SU-DHL-6 (cell line): ENCODE results near the gene MAST4.

Experiments used
- EZH2phosphoT487 ChIP-seq: fragments of 200-600 bp; sonication (generic), shearing (Covaris generic); conservative IDR thresholded peaks from 2 replicates; pipeline ENCODE4 v1.6.1; 2018; ENCODE audit warnings: mild to moderate bottlenecking, antibody characterized with exemption, low read length, moderate library complexity, mixed read lengths
- TF ChIP-seq, protein P1 (sequence below): fragments of 200-600 bp; sonication (generic); IDR thresholded peaks from one replicate; pipeline ENCODE4 v1.5.1; 2017; ENCODE audit warnings: antibody characterized with exemption, mild to moderate bottlenecking, low read length, moderate library complexity; ENCODE audit not compliant: insufficient read depth, poor library complexity, severe bottlenecking

DNA sequence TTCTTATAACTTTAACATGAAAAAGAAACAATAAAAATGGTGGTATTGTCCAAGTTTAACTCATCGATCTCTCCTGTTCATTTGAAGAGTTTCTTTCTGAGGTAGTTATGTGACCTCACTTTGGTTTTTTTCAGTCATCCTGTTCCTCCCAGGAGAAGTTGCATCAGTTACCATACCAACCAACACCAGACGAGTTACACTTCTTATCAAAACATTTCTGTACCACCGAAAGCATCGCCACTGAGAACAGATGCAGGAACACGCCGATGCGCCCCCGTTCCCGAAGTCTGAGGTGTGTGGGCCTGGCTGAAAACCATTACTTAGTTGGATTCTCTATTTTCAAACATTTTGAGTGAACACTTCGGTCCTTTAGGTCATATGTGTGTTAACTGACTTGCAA is 504.1 kb downstream of the MAST4 start:
- TF ChIP-seq, protein P1, sequence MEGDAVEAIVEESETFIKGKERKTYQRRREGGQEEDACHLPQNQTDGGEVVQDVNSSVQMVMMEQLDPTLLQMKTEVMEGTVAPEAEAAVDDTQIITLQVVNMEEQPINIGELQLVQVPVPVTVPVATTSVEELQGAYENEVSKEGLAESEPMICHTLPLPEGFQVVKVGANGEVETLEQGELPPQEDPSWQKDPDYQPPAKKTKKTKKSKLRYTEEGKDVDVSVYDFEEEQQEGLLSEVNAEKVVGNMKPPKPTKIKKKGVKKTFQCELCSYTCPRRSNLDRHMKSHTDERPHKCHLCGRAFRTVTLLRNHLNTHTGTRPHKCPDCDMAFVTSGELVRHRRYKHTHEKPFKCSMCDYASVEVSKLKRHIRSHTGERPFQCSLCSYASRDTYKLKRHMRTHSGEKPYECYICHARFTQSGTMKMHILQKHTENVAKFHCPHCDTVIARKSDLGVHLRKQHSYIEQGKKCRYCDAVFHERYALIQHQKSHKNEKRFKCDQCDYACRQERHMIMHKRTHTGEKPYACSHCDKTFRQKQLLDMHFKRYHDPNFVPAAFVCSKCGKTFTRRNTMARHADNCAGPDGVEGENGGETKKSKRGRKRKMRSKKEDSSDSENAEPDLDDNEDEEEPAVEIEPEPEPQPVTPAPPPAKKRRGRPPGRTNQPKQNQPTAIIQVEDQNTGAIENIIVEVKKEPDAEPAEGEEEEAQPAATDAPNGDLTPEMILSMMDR, result no peak
- no peak for TF ChIP-seq EZH2phosphoT487
